ENCODE data around the gene EPB41L4B. TPM values are rescaled to one million over a fixed set of nuclear protein-coding genes. Genes with fewer than 3 reads are reported as not detected.
"Not testable (repeated sequence)": the region's sequence is repeated elsewhere in the genome, so short reads cannot be mapped to it uniquely, and the experiment has no call there.

EPB41L4B gene
- total RNA-seq, 4 donors from 2014 or later = under 0.01 to 3.9 (median 1.5) TPM

DNA sequence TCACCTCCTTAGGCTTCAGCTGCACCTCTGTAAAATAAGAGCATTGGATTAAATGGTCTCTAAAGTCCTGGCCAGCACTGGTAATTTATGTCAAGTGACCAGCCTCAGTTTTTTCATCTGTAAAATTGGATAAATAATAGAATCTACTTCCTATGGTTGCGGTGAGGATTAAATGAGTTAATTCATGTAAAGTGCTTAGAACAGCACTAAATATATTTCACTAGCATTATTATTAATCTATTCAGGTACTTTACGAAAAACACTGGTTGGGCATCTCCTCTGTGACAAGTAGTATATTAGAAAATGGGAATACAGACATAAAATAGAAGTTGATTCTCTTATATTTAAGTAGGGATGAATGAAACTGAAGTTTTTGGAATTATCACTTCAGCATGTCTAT, 187.3 kb downstream of the EPB41L4B start:
- TF ChIP-seq, protein P1, sequence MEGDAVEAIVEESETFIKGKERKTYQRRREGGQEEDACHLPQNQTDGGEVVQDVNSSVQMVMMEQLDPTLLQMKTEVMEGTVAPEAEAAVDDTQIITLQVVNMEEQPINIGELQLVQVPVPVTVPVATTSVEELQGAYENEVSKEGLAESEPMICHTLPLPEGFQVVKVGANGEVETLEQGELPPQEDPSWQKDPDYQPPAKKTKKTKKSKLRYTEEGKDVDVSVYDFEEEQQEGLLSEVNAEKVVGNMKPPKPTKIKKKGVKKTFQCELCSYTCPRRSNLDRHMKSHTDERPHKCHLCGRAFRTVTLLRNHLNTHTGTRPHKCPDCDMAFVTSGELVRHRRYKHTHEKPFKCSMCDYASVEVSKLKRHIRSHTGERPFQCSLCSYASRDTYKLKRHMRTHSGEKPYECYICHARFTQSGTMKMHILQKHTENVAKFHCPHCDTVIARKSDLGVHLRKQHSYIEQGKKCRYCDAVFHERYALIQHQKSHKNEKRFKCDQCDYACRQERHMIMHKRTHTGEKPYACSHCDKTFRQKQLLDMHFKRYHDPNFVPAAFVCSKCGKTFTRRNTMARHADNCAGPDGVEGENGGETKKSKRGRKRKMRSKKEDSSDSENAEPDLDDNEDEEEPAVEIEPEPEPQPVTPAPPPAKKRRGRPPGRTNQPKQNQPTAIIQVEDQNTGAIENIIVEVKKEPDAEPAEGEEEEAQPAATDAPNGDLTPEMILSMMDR (IDR thresholded peaks at IDR 0.05) = no peak
- TF ChIP-seq POLR2A (IDR thresholded peaks at IDR 0.05) = no peak
- no peak overlapping the region for H3K4me3 ChIP-seq
- H3K27me3 ChIP-seq = no peaks in the 10 kb centered on the region
- no peaks in the 10 kb centered on the region for H3K9me3 ChIP-seq
- no peak overlapping the region for H3K27ac ChIP-seq
- no peaks in the 10 kb centered on the region for H3K4me1 ChIP-seq
- no peaks in the 10 kb centered on the region for H3K36me3 ChIP-seq
- intact Hi-C loops (cut with DNase I; ENCODE audit: low total_unique reads) = no loop called here
- DNase-seq = no peak

DNA sequence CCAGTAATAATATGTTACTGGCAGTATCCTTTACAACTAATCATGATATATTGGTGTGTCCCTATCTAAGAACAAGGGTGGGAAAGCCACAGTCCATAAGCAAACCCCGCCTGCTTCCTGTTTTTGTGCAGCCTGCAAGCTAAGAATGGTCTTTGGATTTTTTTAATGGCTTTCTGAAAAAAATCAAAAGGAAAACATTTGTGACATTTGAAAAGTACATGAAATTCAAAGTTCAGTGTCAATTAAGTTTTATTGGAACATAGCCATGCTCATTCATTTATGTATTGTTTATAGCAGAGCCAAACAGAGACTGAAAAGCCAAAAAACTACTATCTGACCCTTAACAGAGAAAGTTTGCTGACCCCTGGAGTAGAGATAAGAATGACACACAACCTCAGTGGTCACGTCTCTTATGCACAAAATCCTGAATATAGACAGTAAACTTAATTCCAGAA, 188.3 kb downstream of the EPB41L4B start:
- intact Hi-C loops (cut with DNase I; ENCODE audit: low total_unique reads) = no loop called here
- TF ChIP-seq POLR2A (IDR thresholded peaks at IDR 0.05) = no peak
- TF ChIP-seq, protein P1 (IDR thresholded peaks at IDR 0.05) = no peak
- H3K4me3 ChIP-seq = no peak overlapping the region
- H3K27ac ChIP-seq = no peak overlapping the region
- H3K27me3 ChIP-seq = no peaks in the 10 kb centered on the region
- DNase-seq = no peak
- no peaks in the 10 kb centered on the region for H3K36me3 ChIP-seq
- no peaks in the 10 kb centered on the region for H3K4me1 ChIP-seq
- no peaks in the 10 kb centered on the region for H3K9me3 ChIP-seq

DNA sequence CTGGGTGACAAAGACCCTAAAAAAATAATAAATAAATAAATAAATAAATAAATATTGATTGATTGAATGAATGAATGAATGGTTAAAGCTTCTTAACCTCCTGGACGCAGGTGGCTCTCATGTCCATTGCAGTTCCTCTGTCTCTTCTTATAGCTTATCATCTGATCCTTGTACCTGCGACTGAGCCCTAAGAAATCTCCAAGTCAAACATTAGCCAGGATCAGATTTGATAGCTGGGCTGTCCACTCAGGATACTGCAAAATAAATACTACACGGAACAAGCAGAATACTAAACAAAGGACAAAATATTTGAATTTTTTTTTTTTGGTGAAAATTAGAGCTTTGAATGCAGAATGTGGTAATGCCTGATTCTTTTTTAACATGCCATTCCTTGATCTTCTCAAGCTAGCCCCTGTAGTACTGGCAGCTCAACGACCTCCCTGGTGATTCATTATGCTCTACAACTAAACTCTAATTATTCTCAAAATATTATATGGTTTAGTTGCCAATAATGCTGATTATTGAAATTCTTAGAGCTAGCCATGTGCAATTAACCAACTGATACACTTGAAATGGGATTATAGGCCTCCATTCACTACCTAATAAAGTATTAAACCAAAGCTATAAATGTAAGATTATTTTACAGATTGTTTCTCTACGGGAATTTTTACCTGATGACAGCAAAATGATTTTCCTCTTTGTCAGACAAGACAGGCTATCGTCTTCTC, 191.2 kb downstream of the EPB41L4B start:
- Histone ChIP-seq H3K27me3 (no peaks in the 10 kb centered on the region), H3K36me3 (no peaks in the 10 kb centered on the region), H3K9me3 (no peaks in the 10 kb centered on the region), H3K4me3 (no peak overlapping the region), H3K27ac (no peak overlapping the region), H3K4me1 (no peaks in the 10 kb centered on the region)
- TF ChIP-seq POLR2A (IDR thresholded peaks at IDR 0.05) = no peak
- TF ChIP-seq, protein P1 (IDR thresholded peaks at IDR 0.05) = no peak
- intact Hi-C loops (cut with DNase I; ENCODE audit: low total_unique reads) = no loop called here
- no peak for DNase-seq

DNA sequence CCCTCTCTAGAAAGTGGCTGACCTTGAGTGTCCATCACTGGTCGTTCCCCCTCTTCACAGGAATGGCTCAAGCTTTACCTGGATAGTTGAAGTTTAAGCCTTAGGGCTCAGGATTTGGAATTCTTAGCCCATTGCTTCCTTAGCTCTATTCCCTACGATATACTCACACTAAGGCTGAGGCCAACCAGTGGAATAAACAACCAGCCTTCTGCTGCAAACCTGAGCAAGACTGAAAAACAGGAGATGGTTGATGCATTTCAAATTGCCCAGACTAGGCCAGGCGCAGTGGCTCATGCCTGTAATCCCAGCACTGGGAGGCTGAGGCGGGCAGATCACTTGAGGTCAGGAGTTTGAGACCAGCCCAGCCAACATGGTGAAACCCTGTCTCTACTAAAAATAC, 194.2 kb downstream of the EPB41L4B start:
- H3K9me3 ChIP-seq; H3K4me1 ChIP-seq; H3K27me3 ChIP-seq; DNase-seq; H3K4me3 ChIP-seq; H3K27ac ChIP-seq; intact Hi-C loops (cut with DNase I; ENCODE audit: low total_unique reads); H3K36me3 ChIP-seq: not testable (repeated sequence)

DNA sequence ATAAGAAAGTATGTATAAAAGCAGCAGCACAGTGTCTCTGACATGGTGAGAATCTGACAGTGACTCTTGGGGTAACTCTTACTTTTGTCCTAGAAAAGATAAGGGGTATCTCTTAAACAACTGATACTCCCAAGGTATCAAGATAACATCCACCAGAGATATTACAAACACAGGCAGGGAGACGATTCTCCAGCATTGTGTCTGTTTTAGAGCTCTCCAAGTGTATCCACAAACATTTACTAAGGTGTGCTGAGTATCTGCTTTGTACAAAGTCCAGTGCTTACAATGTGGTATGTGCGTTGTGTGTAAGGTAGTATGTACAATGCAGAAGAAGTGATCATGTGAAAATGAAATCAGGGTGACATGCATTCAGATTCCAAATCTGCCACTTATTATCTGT, 196.7 kb downstream of the EPB41L4B start:
- no peak overlapping the region for H3K4me3 ChIP-seq
- intact Hi-C loops (cut with DNase I; ENCODE audit: low total_unique reads) = no loop called here
- H3K36me3 ChIP-seq = no peaks in the 10 kb centered on the region
- TF ChIP-seq, protein P1 (IDR thresholded peaks at IDR 0.05) = no peak
- TF ChIP-seq POLR2A (IDR thresholded peaks at IDR 0.05) = no peak
- no peaks in the 10 kb centered on the region for H3K4me1 ChIP-seq
- H3K27me3 ChIP-seq = no peaks in the 10 kb centered on the region
- no peak for DNase-seq
- H3K9me3 ChIP-seq = no peaks in the 10 kb centered on the region
- H3K27ac ChIP-seq = no peak overlapping the region
